BE2C (cell line): Measurements from ENCODE around the gene PTPRR.

ENCODE experiments used
- DNase-seq: peaks from one replicate; pipeline ENCODE4 v3.0.0-alpha.2; 2020
- H3K27me3 ChIP-seq: fragments of 250-450 bp; sonication (Bioruptor Pico); 2 replicates; pipeline ENCODE4 v1.5.1; 2020; ENCODE audit warnings: mild to moderate bottlenecking
- H3K36me3 ChIP-seq: fragments of 250-450 bp; sonication (Bioruptor Pico); 2 replicates; pipeline ENCODE4 v1.5.1; 2020; ENCODE audit warnings: mild to moderate bottlenecking
- H3K4me1 ChIP-seq: fragments of 250-450 bp; sonication (Bioruptor Pico); 2 replicates; pipeline ENCODE4 v1.5.1; 2020
- H3K4me3 ChIP-seq: 2 replicates; pipeline ENCODE4 v1.5.1; 2011; ENCODE audit warnings: low read depth, low read length
- H3K9me3 ChIP-seq: fragments of 250-450 bp; sonication (Bioruptor Pico); 2 replicates; pipeline ENCODE4 v1.5.1; 2020
- TF ChIP-seq, protein P1 (sequence below): IDR thresholded peaks from 2 replicates; pipeline ENCODE4 v1.5.1; 2012; ENCODE audit warnings: mild to moderate bottlenecking, low read depth, low read length

PTPRR gene

DNA sequence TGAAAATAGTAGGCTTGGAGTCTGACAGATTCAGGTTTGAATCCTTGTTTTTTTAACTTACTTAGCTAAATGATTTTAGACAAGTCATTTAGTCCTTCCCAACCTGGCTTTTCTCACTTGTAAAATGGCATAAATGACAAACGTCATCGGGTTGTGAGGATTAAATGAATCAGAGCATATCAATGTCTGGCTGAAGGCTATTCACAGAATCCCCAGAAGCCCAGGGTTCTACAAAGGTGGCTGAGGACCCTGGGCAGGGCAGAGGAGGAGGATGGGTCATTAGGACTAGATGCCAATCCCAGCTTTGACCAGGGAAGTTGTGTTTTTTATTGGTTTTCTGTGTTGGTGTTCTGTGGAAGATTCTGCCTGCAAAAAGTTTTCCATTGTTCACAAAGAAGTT, 275.7 kb downstream of the PTPRR start:
- H3K27me3 ChIP-seq, result no peaks in the 10 kb centered on the region
- TF ChIP-seq, protein P1, sequence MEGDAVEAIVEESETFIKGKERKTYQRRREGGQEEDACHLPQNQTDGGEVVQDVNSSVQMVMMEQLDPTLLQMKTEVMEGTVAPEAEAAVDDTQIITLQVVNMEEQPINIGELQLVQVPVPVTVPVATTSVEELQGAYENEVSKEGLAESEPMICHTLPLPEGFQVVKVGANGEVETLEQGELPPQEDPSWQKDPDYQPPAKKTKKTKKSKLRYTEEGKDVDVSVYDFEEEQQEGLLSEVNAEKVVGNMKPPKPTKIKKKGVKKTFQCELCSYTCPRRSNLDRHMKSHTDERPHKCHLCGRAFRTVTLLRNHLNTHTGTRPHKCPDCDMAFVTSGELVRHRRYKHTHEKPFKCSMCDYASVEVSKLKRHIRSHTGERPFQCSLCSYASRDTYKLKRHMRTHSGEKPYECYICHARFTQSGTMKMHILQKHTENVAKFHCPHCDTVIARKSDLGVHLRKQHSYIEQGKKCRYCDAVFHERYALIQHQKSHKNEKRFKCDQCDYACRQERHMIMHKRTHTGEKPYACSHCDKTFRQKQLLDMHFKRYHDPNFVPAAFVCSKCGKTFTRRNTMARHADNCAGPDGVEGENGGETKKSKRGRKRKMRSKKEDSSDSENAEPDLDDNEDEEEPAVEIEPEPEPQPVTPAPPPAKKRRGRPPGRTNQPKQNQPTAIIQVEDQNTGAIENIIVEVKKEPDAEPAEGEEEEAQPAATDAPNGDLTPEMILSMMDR, result no peak
- no peak overlapping the region for H3K4me3 ChIP-seq
- H3K9me3 ChIP-seq, result no peaks in the 10 kb centered on the region
- H3K4me1 ChIP-seq, result no peaks in the 10 kb centered on the region; the same call in 1 of the 2 replicates
- H3K36me3 ChIP-seq, result peaks cover 27% of the 10 kb centered on the region
- DNase-seq, result no peak

DNA sequence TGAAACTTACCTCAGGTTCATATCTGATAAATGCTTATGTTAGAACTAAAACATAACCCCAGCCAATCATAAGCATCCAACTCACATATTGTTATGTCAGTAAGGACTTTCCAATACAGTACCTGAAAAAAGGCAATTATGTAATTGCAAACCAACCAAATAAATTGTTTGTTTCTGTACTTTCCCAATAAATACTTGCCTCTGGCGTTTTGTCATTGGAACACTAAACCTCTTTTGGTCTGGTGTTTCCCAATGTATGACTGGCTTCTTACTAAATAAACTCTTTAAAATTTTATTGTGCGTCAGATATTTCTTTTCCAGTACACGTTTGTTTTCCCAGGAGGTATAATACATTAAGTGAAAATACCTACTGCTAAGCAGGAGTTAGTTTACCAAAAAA, 276.6 kb downstream of the PTPRR start:
- peaks cover 25% of the 10 kb centered on the region for H3K36me3 ChIP-seq
- no peak for DNase-seq
- TF ChIP-seq, protein P1, result no peak
- H3K4me3 ChIP-seq, result no peak overlapping the region
- H3K27me3 ChIP-seq, result no peaks in the 10 kb centered on the region
- H3K9me3 ChIP-seq, result no peaks in the 10 kb centered on the region
- H3K4me1 ChIP-seq, result no peaks in the 10 kb centered on the region; the same call in 1 of the 2 replicates

DNA sequence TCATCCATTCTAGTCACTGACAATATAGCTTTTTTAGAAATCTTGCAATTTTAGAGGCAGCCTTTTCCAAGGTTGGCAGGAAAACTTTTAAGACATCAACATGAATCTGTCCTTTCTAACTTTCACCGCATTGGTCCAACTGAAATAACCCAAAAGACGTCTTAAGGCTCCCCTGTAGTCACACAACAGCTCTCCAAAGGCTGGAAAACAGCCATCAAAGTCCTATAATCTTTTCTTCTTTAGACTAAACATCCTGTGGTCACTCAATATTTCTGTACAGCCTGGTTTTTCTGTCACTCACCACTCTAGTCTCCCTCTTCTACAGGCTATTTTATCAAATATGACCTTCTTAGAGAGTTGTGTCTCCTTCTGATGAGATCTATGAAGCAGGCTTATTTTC, 278.8 kb downstream of the PTPRR start:
- no peaks in the 10 kb centered on the region; the same call in 1 of the 2 replicates for H3K4me1 ChIP-seq
- H3K27me3 ChIP-seq, result no peaks in the 10 kb centered on the region
- peaks cover 34% of the 10 kb centered on the region for H3K36me3 ChIP-seq
- no peak for DNase-seq
- TF ChIP-seq, protein P1, result no peak
- H3K9me3 ChIP-seq, result no peaks in the 10 kb centered on the region
- H3K4me3 ChIP-seq, result no peak overlapping the region

DNA sequence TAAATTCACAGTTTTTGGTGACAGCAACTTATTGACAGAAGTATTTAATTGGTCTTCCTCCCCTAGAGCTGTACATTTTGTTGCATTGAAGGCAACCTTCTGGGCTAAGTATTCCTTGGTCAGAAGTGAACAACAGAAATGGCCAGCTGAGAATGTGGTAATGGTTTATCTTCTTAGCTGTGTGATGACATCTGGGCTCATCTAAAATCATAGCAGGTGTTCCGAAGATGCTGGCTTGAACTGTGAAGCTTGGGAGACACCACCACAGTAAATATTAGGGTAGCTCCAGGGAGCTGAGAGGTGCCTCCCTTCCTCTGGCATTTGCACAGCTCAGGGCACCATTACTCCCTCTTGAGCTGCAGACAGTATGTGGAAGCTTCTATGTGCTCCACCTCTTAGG, 279.6 kb downstream of the PTPRR start:
- Histone ChIP-seq H3K4me1 (no peaks in the 10 kb centered on the region; the same call in 1 of the 2 replicates), H3K36me3 (peaks cover 35% of the 10 kb centered on the region), H3K4me3 (no peak overlapping the region), H3K27me3 (no peaks in the 10 kb centered on the region), H3K9me3 (no peaks in the 10 kb centered on the region)
- no peak for DNase-seq
- TF ChIP-seq, protein P1, result no peak

DNA sequence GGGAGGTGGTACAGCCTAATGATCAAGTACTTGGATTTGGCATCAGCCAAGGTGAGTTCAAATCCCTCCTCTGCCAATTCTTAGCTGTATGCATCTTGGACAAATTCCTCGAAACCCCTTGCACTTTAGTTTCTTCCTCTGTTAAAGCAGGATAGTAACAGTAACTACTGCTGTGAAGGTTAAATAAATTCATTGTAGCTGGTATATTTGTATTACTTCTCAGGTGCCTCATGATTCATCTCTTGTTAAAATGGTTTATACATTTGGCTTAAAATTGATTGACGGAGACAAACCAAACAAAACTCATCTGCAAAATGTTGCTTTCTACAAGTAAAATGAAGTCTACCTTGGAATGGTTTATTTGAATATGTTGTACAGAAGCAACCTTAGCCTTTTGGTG, 281.0 kb downstream of the PTPRR start:
- no peaks in the 10 kb centered on the region for H3K27me3 ChIP-seq
- no peak overlapping the region for H3K4me3 ChIP-seq
- TF ChIP-seq, protein P1, result no peak
- peaks cover 40% of the 10 kb centered on the region for H3K36me3 ChIP-seq
- no peak for DNase-seq
- H3K9me3 ChIP-seq, result no peaks in the 10 kb centered on the region
- H3K4me1 ChIP-seq, result no peaks in the 10 kb centered on the region; the same call in 1 of the 2 replicates

DNA sequence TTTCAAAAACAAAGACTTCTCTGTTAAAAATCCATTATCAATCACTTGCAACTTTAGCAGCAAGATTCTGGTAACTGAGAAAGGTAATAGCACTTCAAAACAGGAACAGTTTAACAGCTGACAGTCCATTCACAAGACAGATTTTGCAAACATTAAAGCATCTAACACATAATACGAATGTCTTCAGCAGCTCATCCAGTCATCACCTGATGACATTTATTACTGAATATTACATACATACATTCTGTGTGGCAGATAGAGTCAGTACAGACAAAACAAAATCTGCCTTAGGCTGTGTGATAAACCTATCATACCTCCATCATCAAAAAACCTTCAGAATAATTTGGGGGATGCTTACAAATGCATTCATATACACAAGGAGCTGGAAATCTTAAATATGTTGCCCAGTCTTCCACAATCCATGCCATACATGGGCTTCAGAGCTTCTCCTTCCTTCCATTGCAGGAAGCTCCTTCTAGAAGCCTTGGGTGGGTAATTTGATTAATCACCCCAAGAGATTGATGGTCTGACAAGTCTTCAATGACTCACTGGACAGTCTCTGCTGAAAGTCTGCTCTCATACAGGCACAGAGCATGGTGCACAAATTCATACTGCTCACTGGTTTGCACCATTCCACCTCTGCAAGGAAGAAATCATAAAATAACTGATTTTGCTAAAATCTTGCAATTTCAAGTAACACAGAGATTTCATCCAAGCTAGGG, 281.7 kb downstream of the PTPRR start:
- TF ChIP-seq, protein P1, result no peak
- Histone ChIP-seq H3K9me3 (no peaks in the 10 kb centered on the region), H3K4me3 (no peak overlapping the region), H3K4me1 (no peaks in the 10 kb centered on the region; the same call in 1 of the 2 replicates), H3K36me3 (peaks cover 35% of the 10 kb centered on the region), H3K27me3 (no peaks in the 10 kb centered on the region)
- no peak for DNase-seq
